ENCODE data around the gene RXFP2.

Gene RXFP2

GRCh38 chr13:31739226-31739625 lies at the start of gene RXFP2:
RXFP2 (plus strand) TSS chr13:31739526; CDS start chr13:31739613, 87 bp downstream.
- DNase-seq (ENCODE audit: extremely low spot score, insufficient read length, low read depth) (no peak), FAIRE-seq (no peak)

- DNase-seq (ENCODE audit: extremely low spot score, insufficient read length, low read depth) (no peak), FAIRE-seq (no peak)
Observed at GRCh38 chr13:31697290-31697689, 42.0 kb upstream of the RXFP2 start.

- no peak for FAIRE-seq
Observed at GRCh38 chr13:31699650-31700049, 39.7 kb upstream of the RXFP2 start.

GRCh38 chr13:31703780-31704179 lies 35.5 kb upstream of the RXFP2 start:
- FAIRE-seq: no peak
- DNase-seq (ENCODE audit: extremely low spot score, insufficient read length, low read depth): no peak

More at GRCh38 chr13:31699650-31700049, 39.7 kb upstream of the RXFP2 start:
- DNase-seq (ENCODE audit: extremely low spot score, insufficient read length, low read depth): no peak

- no peak for DNase-seq (ENCODE audit: extremely low spot score, insufficient read length, low read depth)
- no peak for FAIRE-seq
Observed at GRCh38 chr13:31706105-31706504, 33.2 kb upstream of the RXFP2 start.

- FAIRE-seq (no peak), DNase-seq (ENCODE audit: extremely low spot score, insufficient read length, low read depth) (no peak)
Observed at GRCh38 chr13:31717583-31717982, 21.7 kb upstream of the RXFP2 start.

GRCh38 chr13:31719214-31719613 lies 20.1 kb upstream of the RXFP2 start:
- DNase-seq (ENCODE audit: extremely low spot score, insufficient read length, low read depth): no peak
- no peak for FAIRE-seq

- DNase-seq (ENCODE audit: extremely low spot score, insufficient read length, low read depth): no peak
- no peak for FAIRE-seq
Observed at GRCh38 chr13:31722673-31723072, 16.7 kb upstream of the RXFP2 start.

- DNase-seq (ENCODE audit: extremely low spot score, insufficient read length, low read depth) (no peak), FAIRE-seq (no peak)
Observed at GRCh38 chr13:31725841-31726240, 13.5 kb upstream of the RXFP2 start.

GRCh38 chr13:31731921-31732320 lies 7.4 kb upstream of the RXFP2 start:
- DNase-seq (ENCODE audit: extremely low spot score, insufficient read length, low read depth) (no peak), FAIRE-seq (no peak)

- FAIRE-seq: no peak
- DNase-seq (ENCODE audit: extremely low spot score, insufficient read length, low read depth): no peak
Observed at GRCh38 chr13:31733066-31733465, 6.3 kb upstream of the RXFP2 start.

GRCh38 chr13:31733647-31734046 lies 5.7 kb upstream of the RXFP2 start:
- DNase-seq (ENCODE audit: extremely low spot score, insufficient read length, low read depth) (no peak), FAIRE-seq (no peak)

- DNase-seq (ENCODE audit: extremely low spot score, insufficient read length, low read depth) (peak; percentile 12), FAIRE-seq (peak; percentile 88)
Observed at GRCh38 chr13:31742097-31742734, 2.9 kb downstream of the RXFP2 start.

- DNase-seq (ENCODE audit: extremely low spot score, insufficient read length, low read depth) (no peak), FAIRE-seq (no peak)
Observed at GRCh38 chr13:31747291-31747690, 8.0 kb downstream of the RXFP2 start.

GRCh38 chr13:31747966-31748365 lies 8.6 kb downstream of the RXFP2 start:
- FAIRE-seq: no peak
- DNase-seq (ENCODE audit: extremely low spot score, insufficient read length, low read depth): no peak

- DNase-seq (ENCODE audit: extremely low spot score, insufficient read length, low read depth): no peak
Observed at GRCh38 chr13:31749929-31750328, 10.6 kb downstream of the RXFP2 start.

GRCh38 chr13:31755211-31755610 lies 15.9 kb downstream of the RXFP2 start:
- FAIRE-seq (no peak), DNase-seq (ENCODE audit: extremely low spot score, insufficient read length, low read depth) (no peak)

More at GRCh38 chr13:31749929-31750328, 10.6 kb downstream of the RXFP2 start:
- no peak for FAIRE-seq

- FAIRE-seq: no peak
- DNase-seq (ENCODE audit: extremely low spot score, insufficient read length, low read depth): no peak
Observed at GRCh38 chr13:31755803-31756212, 16.5 kb downstream of the RXFP2 start.

GRCh38 chr13:31756346-31756745 lies 17.0 kb downstream of the RXFP2 start:
- no peak for FAIRE-seq
- no peak for DNase-seq (ENCODE audit: extremely low spot score, insufficient read length, low read depth)

- FAIRE-seq: no peak
Observed at GRCh38 chr13:31761951-31762350, 22.6 kb downstream of the RXFP2 start.

GRCh38 chr13:31764556-31764955 lies 25.2 kb downstream of the RXFP2 start:
- DNase-seq (ENCODE audit: extremely low spot score, insufficient read length, low read depth) (no peak), FAIRE-seq (no peak)

More at GRCh38 chr13:31761951-31762350, 22.6 kb downstream of the RXFP2 start:
- no peak for DNase-seq (ENCODE audit: extremely low spot score, insufficient read length, low read depth)

- no peak for DNase-seq (ENCODE audit: extremely low spot score, insufficient read length, low read depth)
- no peak for FAIRE-seq
Observed at GRCh38 chr13:31765138-31765785, 25.9 kb downstream of the RXFP2 start.
